ENCODE measurements around the gene CD28. TPM values are rescaled to one million over a fixed set of nuclear protein-coding genes. Genes with fewer than 3 reads are reported as not detected.
A peak's percentile ranks its signal among the peaks of the same experiment; 100 is the strongest.

CD28 gene
- total and polyA plus RNA-seq, 10 donors: 1.3 to 22.4 (median 13.0) TPM

DNA sequence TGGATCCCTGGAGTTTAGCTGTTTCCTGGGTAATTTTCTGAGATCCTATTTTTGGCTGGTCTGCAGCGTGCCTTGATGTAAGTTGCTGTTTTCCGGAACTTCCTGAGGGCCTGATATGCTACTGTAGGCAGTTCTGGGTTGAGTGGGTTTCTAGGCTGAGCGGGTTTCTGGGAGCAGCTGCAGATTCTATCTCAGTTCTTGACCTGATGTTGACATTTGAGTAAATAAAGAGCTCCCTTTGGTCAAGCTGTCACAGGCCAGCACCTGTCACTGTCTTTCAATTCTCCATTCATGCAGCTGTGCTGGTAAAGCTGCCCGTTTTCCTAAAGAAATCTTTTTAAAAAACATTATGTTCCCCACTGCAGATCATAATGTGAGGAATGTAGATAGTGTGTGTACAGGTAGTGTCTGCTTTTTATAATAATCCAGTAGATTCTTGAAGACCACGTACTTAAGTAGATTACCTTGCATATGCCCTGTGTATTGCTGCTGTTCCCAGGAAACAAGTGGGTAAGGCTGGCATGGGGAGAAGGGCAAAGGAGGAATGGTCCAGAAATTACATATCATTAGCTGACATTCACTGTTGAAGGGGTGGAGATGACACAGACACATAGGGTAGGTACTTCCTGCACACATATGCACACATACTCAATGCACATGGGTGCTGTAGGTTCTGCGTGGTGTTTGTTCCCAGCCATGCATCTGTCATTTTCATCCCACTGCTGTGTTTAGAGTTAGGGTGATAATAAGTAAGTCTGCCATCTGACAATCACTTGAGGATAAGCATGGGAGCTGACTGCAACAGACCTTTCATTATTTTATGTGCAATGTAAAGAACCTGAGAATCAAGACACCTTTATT, 25.9 kb downstream of the CD28 start:
- Histone ChIP-seq H3K4me1 (peaks cover 0 to 38% (median 3%) of the 10 kb centered on the region in 6 donors), H3K9me3 (no peaks in the 10 kb centered on the region), H3K27me3 (replicated peaks in 1 of 7) (no peaks in the 10 kb centered on the region), H3K36me3 (peaks cover 0 to 10% (median 0%) of the 10 kb centered on the region in 6 donors), H3K4me3 (no peak overlapping the region), H3K27ac (peak overlapping the region in 2 of 8 donors; percentile 2 to 22)
- no peak for TF ChIP-seq POLR2AphosphoS5 (IDR thresholded peaks at IDR 0.05)
- no peak for TF ChIP-seq POLR2A (IDR thresholded peaks at IDR 0.05)
- TF ChIP-seq, protein P1, sequence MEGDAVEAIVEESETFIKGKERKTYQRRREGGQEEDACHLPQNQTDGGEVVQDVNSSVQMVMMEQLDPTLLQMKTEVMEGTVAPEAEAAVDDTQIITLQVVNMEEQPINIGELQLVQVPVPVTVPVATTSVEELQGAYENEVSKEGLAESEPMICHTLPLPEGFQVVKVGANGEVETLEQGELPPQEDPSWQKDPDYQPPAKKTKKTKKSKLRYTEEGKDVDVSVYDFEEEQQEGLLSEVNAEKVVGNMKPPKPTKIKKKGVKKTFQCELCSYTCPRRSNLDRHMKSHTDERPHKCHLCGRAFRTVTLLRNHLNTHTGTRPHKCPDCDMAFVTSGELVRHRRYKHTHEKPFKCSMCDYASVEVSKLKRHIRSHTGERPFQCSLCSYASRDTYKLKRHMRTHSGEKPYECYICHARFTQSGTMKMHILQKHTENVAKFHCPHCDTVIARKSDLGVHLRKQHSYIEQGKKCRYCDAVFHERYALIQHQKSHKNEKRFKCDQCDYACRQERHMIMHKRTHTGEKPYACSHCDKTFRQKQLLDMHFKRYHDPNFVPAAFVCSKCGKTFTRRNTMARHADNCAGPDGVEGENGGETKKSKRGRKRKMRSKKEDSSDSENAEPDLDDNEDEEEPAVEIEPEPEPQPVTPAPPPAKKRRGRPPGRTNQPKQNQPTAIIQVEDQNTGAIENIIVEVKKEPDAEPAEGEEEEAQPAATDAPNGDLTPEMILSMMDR (IDR thresholded peaks at IDR 0.05 in 8 of 11, conservative IDR thresholded peaks at IDR 0.05 in 3 of 11): no peak
- DNase-seq: no peak
- intact Hi-C loops (cut with DNase I; ENCODE audit: low total_unique reads): no loop called here
- WGBS, 5 donors: 73 to 81% (median 80%) methylated on average over 6 of the region's 6 CpGs

DNA sequence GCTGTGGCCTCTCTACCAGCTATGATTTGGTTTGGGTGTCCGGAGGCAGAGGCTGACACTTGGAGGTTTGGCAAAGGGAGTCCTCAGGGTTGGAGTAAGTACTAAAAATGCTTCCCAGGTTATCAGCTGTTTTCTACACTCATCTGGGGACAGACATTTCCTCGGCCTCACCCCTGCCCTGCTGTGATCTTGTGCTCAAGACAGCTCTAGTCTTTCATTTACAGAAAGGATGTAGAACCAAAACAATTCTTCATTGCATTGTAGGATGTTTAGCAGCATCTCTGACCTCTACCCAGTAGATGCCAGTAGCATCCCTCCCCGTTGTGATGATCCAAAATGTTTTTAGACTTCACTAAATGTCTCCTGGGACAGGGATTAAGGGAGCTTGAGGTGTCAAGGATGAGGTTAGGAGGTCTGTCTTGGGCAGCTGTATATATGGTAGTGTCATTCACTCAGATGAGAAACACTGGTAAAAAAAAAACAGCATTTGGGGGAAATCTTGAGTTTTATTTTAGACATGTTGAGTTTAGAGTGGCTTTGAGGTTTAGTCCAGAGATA, 26.6 kb downstream of the CD28 start:
- intact Hi-C loops (cut with DNase I; ENCODE audit: low total_unique reads): no loop called here
- H3K9me3 ChIP-seq: no peaks in the 10 kb centered on the region
- peaks cover 0 to 10% (median 0%) of the 10 kb centered on the region in 6 donors for H3K36me3 ChIP-seq
- H3K27ac ChIP-seq: peak overlapping the region in 2 of 8 donors; percentile 22 to 29
- TF ChIP-seq POLR2A (IDR thresholded peaks at IDR 0.05) (no peak), POLR2AphosphoS5 (IDR thresholded peaks at IDR 0.05) (no peak)
- TF ChIP-seq, protein P1 (IDR thresholded peaks at IDR 0.05 in 8 of 11, conservative IDR thresholded peaks at IDR 0.05 in 3 of 11): no peak
- DNase-seq: no peak
- 81 to 84% (median 83%) methylated on average over 3 of the region's 3 CpGs for WGBS, 5 donors
- H3K4me3 ChIP-seq: no peak overlapping the region
- H3K27me3 ChIP-seq (replicated peaks in 1 of 7): no peaks in the 10 kb centered on the region
- peaks cover 0 to 38% (median 3%) of the 10 kb centered on the region in 6 donors for H3K4me1 ChIP-seq

DNA sequence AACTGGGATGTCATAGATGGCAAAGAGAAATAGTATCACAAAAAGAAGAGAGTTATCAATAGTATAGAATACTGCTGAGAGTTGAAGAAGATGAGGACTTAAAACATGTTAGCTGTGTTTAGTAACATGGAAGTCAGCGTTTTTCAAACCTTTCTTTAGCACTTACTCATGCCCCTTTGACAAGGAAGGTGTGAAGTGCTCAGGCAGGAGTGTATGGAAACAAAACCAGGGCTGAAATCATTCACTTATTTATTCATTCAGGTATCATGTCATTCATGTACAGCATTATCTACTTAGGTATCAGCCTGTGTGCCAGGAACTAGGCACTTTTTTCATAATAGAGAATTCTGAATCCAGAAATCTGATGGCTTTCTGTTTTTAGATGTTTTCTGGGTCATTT, 27.2 kb downstream of the CD28 start:
- Histone ChIP-seq H3K36me3 (peaks cover 0 to 10% (median 0%) of the 10 kb centered on the region in 6 donors), H3K27me3 (replicated peaks in 1 of 7) (no peaks in the 10 kb centered on the region), H3K4me3 (no peak overlapping the region), H3K9me3 (no peaks in the 10 kb centered on the region), H3K27ac (peak overlapping the region in 1 of 8 donors; percentile 4), H3K4me1 (peaks cover 0 to 38% (median 3%) of the 10 kb centered on the region in 6 donors)
- intact Hi-C loops (cut with DNase I; ENCODE audit: low total_unique reads): no loop called here
- TF ChIP-seq, protein P1 (IDR thresholded peaks at IDR 0.05 in 8 of 11, conservative IDR thresholded peaks at IDR 0.05 in 3 of 11): no peak
- TF ChIP-seq POLR2A (IDR thresholded peaks at IDR 0.05) (no peak), POLR2AphosphoS5 (IDR thresholded peaks at IDR 0.05) (no peak)
- no peak for DNase-seq
- 64 to 82% (median 80%) methylated on average over 1 of the region's 1 CpG for WGBS, 5 donors

All from spleen (tissue), 11 donors.